Stomach smooth muscle (tissue), 2 donors: Measurements from ENCODE around the gene H6PD.

Source experiments
- H3K27ac ChIP-seq: one replicate; pipeline ENCODE4 v1.7.0; 2013; ENCODE audit warnings: mild to moderate bottlenecking, low read length, inconsistent platforms
- H3K27me3 ChIP-seq, 2 donors: one replicate each; pipeline ENCODE4 v1.7.0; 2013; ENCODE audit warnings: low read length in 2 of 2; ENCODE audit not compliant: insufficient read depth in 2 of 2, control insufficient read depth in 1 of 2
- H3K36me3 ChIP-seq, 2 donors: one replicate each; pipeline ENCODE4 v1.7.0; 2013; ENCODE audit warnings: low read length in 2 of 2; ENCODE audit not compliant: control insufficient read depth in 2 of 2, insufficient read depth in 2 of 2
- H3K4me1 ChIP-seq: one replicate; pipeline ENCODE4 v1.7.0; 2013; ENCODE audit warnings: low read length; ENCODE audit not compliant: control insufficient read depth, insufficient read depth
- H3K4me3 ChIP-seq, 2 donors: one replicate each; pipeline ENCODE4 v1.7.0; 2013; ENCODE audit warnings: low read length in 2 of 2
- H3K9ac ChIP-seq, 2 donors: one replicate each; pipeline ENCODE4 v1.7.0; 2013; ENCODE audit warnings: low read length in 2 of 2, mild to moderate bottlenecking in 1 of 2
- H3K9me3 ChIP-seq, 2 donors: one replicate each; pipeline ENCODE4 v1.7.0; 2013; ENCODE audit warnings: low read length in 2 of 2; ENCODE audit not compliant: control insufficient read depth in 2 of 2
- donor health status: healthy.
- donor health status: Pancreatic carcinoma.

The H6PD gene

GRCh38 chr1:9211291-9211811 is 23.2 kb upstream of the H6PD start:
- no peaks in the 10 kb centered on the region for H3K36me3 ChIP-seq

GRCh38 chr1:9212735-9213134 is 21.8 kb upstream of the H6PD start:
- Histone ChIP-seq H3K27me3 (peaks cover 0 to 5% of the 10 kb centered on the region in 2 donors), H3K4me1 (no peaks in the 10 kb centered on the region), H3K27ac (no peak overlapping the region), H3K36me3 (no peaks in the 10 kb centered on the region), H3K9me3 (no peaks in the 10 kb centered on the region), H3K4me3 (no peak overlapping the region), H3K9ac (no peak overlapping the region)

More at GRCh38 chr1:9211291-9211811, 23.2 kb upstream of the H6PD start:
- H3K4me3 ChIP-seq, result no peak overlapping the region
- no peak overlapping the region for H3K9ac ChIP-seq
- H3K27me3 ChIP-seq, result peaks cover 6 to 8% of the 10 kb centered on the region in 2 donors
- no peaks in the 10 kb centered on the region for H3K9me3 ChIP-seq
- H3K4me1 ChIP-seq, result no peaks in the 10 kb centered on the region
- H3K27ac ChIP-seq, result no peak overlapping the region

GRCh38 chr1:9213956-9214355 is 20.6 kb upstream of the H6PD start:
- Histone ChIP-seq H3K9me3 (no peaks in the 10 kb centered on the region), H3K27me3 (peaks cover 0 to 5% of the 10 kb centered on the region in 2 donors), H3K9ac (no peak overlapping the region), H3K36me3 (no peaks in the 10 kb centered on the region), H3K4me3 (no peak overlapping the region), H3K4me1 (no peaks in the 10 kb centered on the region), H3K27ac (no peak overlapping the region)

- no peaks in the 10 kb centered on the region for H3K9me3 ChIP-seq
- H3K27ac ChIP-seq, result no peak overlapping the region
- H3K4me3 ChIP-seq, result no peak overlapping the region
- no peaks in the 10 kb centered on the region for H3K36me3 ChIP-seq
- H3K4me1 ChIP-seq, result no peaks in the 10 kb centered on the region
- H3K27me3 ChIP-seq, result no peaks in the 10 kb centered on the region
- no peak overlapping the region for H3K9ac ChIP-seq
These were observed 15.7 kb upstream of the H6PD start for GRCh38 chr1:9218917-9219316.

GRCh38 chr1:9222846-9223625 is 11.5 kb upstream of the H6PD start:
- no peak overlapping the region for H3K4me3 ChIP-seq
- no peak overlapping the region for H3K9ac ChIP-seq
- no peaks in the 10 kb centered on the region for H3K36me3 ChIP-seq
- no peaks in the 10 kb centered on the region for H3K27me3 ChIP-seq
- no peaks in the 10 kb centered on the region for H3K4me1 ChIP-seq
- no peaks in the 10 kb centered on the region for H3K9me3 ChIP-seq
- H3K27ac ChIP-seq, result no peak overlapping the region

- H3K27me3 ChIP-seq, result no peaks in the 10 kb centered on the region
- no peaks in the 10 kb centered on the region for H3K9me3 ChIP-seq
- no peaks in the 10 kb centered on the region for H3K36me3 ChIP-seq
- H3K4me1 ChIP-seq, result no peaks in the 10 kb centered on the region
- no peak overlapping the region for H3K4me3 ChIP-seq
- H3K9ac ChIP-seq, result no peak overlapping the region
- H3K27ac ChIP-seq, result no peak overlapping the region
These were observed 9.7 kb upstream of the H6PD start for GRCh38 chr1:9224664-9225410.

- H3K27ac ChIP-seq, result no peak overlapping the region
These were observed 9.2 kb upstream of the H6PD start for GRCh38 chr1:9225411-9225785.

GRCh38 chr1:9228609-9229008 is 6.0 kb upstream of the H6PD start:
- Histone ChIP-seq H3K4me3 (no peak overlapping the region), H3K9ac (no peak overlapping the region), H3K4me1 (peaks cover 7% of the 10 kb centered on the region), H3K27me3 (no peaks in the 10 kb centered on the region), H3K9me3 (no peaks in the 10 kb centered on the region), H3K36me3 (no peaks in the 10 kb centered on the region), H3K27ac (no peak overlapping the region)

More at GRCh38 chr1:9225411-9225785, 9.2 kb upstream of the H6PD start:
- Histone ChIP-seq H3K36me3 (no peaks in the 10 kb centered on the region), H3K27me3 (no peaks in the 10 kb centered on the region), H3K4me1 (no peaks in the 10 kb centered on the region), H3K9me3 (no peaks in the 10 kb centered on the region), H3K4me3 (no peak overlapping the region), H3K9ac (no peak overlapping the region)

- H3K36me3 ChIP-seq, result no peaks in the 10 kb centered on the region
- H3K9ac ChIP-seq, result no peak overlapping the region
- H3K27ac ChIP-seq, result no peak overlapping the region
- H3K27me3 ChIP-seq, result no peaks in the 10 kb centered on the region
- H3K4me1 ChIP-seq, result peaks cover 13% of the 10 kb centered on the region
- H3K4me3 ChIP-seq, result no peak overlapping the region
- H3K9me3 ChIP-seq, result no peaks in the 10 kb centered on the region
These were observed 5.0 kb upstream of the H6PD start for GRCh38 chr1:9229549-9229948.

GRCh38 chr1:9230869-9231533 is 3.6 kb upstream of the H6PD start:
- no peaks in the 10 kb centered on the region for H3K36me3 ChIP-seq
- H3K4me1 ChIP-seq, result peaks cover 22% of the 10 kb centered on the region
- no peak overlapping the region for H3K4me3 ChIP-seq
- no peaks in the 10 kb centered on the region for H3K9me3 ChIP-seq
- no peak overlapping the region for H3K27ac ChIP-seq
- H3K27me3 ChIP-seq, result no peaks in the 10 kb centered on the region
- H3K9ac ChIP-seq, result no peak overlapping the region
